Thymus (tissue), 11 donors: ENCODE data around the gene CWC27. TPM values are rescaled to one million over a fixed set of nuclear protein-coding genes. Genes with fewer than 3 reads are reported as not detected.

Experiments used
- DNase-seq, 9 donors: peaks; one replicate each; pipeline ENCODE4 v3.0.0-alpha.2; 2013; ENCODE audit warnings: low spot score in 9 of 9, low read depth in 6 of 9, missing footprints in 1 of 9
- H3K27ac ChIP-seq, 2 donors: one replicate each; pipeline ENCODE4 v1.5.1; 2013; ENCODE audit warnings: control low read depth in 1 of 2, low read depth in 1 of 2, low read length in 1 of 2, mild to moderate bottlenecking in 1 of 2, moderate library complexity in 1 of 2
- H3K27me3 ChIP-seq, 2 donors: one replicate each; pipeline ENCODE4 v1.5.1; 2013; ENCODE audit warnings: low read length in 1 of 2; ENCODE audit not compliant: control insufficient read depth in 2 of 2, insufficient read depth in 1 of 2
- H3K36me3 ChIP-seq, 2 donors: one replicate each; pipeline ENCODE4 v1.5.1; 2013; ENCODE audit warnings: low read length in 1 of 2, mild to moderate bottlenecking in 1 of 2, moderate library complexity in 1 of 2; ENCODE audit not compliant: control insufficient read depth in 2 of 2, insufficient read depth in 2 of 2
- H3K4me1 ChIP-seq, 2 donors: one replicate each; pipeline ENCODE4 v1.5.1; 2013; ENCODE audit warnings: low read length in 2 of 2; ENCODE audit not compliant: control insufficient read depth in 2 of 2, insufficient read depth in 2 of 2
- H3K4me3 ChIP-seq, 2 donors: one replicate each; pipeline ENCODE4 v1.5.1; 2013; ENCODE audit warnings: low read length in 2 of 2, control low read depth in 1 of 2, mild to moderate bottlenecking in 1 of 2
- H3K9me3 ChIP-seq, 2 donors: one replicate each; pipeline ENCODE4 v1.5.1; 2013; ENCODE audit warnings: low read length in 1 of 2, mild to moderate bottlenecking in 1 of 2; ENCODE audit not compliant: control insufficient read depth in 2 of 2, insufficient read depth in 1 of 2
- WGBS: extraction: QIAGEN DNeasy Blood & Tissue Kit; methylation state at CpG from one replicate; pipeline ENCODE4 v1.1.7; 2013; 5-methylcytosine and 5-hydroxymethylcytosine counted together
- polyA plus RNA-seq: library from polyadenylated mRNA; stranded (reverse); fragments of 200-250 nt; gene quantifications from one replicate; pipeline ENCODE4 v1.2.3, GENCODE V29; 2013
- total RNA-seq: library from RNA; stranded (reverse); fragments of 120-200 nt; gene quantifications from one replicate; pipeline ENCODE4 v1.2.4, GENCODE V29; 2013
- donor health status: healthy.

Gene CWC27
- total and polyA plus RNA-seq, 2 donors = 23.5 to 24.2 TPM

- Histone ChIP-seq H3K4me1 (no peaks in the 10 kb centered on the region), H3K9me3 (no peaks in the 10 kb centered on the region), H3K27ac (no peak overlapping the region), H3K27me3 (no peaks in the 10 kb centered on the region), H3K4me3 (no peak overlapping the region), H3K36me3 (peaks cover 2 to 3% of the 10 kb centered on the region in 2 donors)
- DNase-seq = no peak
- WGBS = 99% methylated on average over 2 of the region's 2 CpGs
Observed at GRCh38 chr5:64754066-64754465, 14.7 kb upstream of the CWC27 start.

GRCh38 chr5:64758901-64759300 is 9.8 kb upstream of the CWC27 start:
- H3K4me1 ChIP-seq = no peaks in the 10 kb centered on the region
- no peak for DNase-seq
- H3K27me3 ChIP-seq = no peaks in the 10 kb centered on the region
- no peaks in the 10 kb centered on the region for H3K9me3 ChIP-seq
- no peak overlapping the region for H3K4me3 ChIP-seq
- H3K36me3 ChIP-seq = peaks cover 2 to 4% of the 10 kb centered on the region in 2 donors
- no peak overlapping the region for H3K27ac ChIP-seq
- 91% methylated on average over 3 of the region's 3 CpGs for WGBS

GRCh38 chr5:64759960-64760660 is 8.6 kb upstream of the CWC27 start:
- no peaks in the 10 kb centered on the region for H3K9me3 ChIP-seq
- no peak overlapping the region for H3K27ac ChIP-seq
- 86% methylated on average over 4 of the region's 4 CpGs for WGBS
- peaks cover 0 to 4% of the 10 kb centered on the region in 2 donors for H3K36me3 ChIP-seq
- H3K4me3 ChIP-seq = no peak overlapping the region
- no peak for DNase-seq
- no peaks in the 10 kb centered on the region for H3K4me1 ChIP-seq
- no peaks in the 10 kb centered on the region for H3K27me3 ChIP-seq

- H3K27ac ChIP-seq = no peak overlapping the region
- no peak overlapping the region for H3K4me3 ChIP-seq
- no peaks in the 10 kb centered on the region for H3K27me3 ChIP-seq
- H3K4me1 ChIP-seq = peaks cover 4 to 10% of the 10 kb centered on the region in 2 donors
- 96% methylated on average over 4 of the region's 4 CpGs for WGBS
- no peak for DNase-seq
- H3K36me3 ChIP-seq = peaks cover 2 to 4% of the 10 kb centered on the region in 2 donors
- no peaks in the 10 kb centered on the region for H3K9me3 ChIP-seq
Observed at GRCh38 chr5:64763948-64764503, 4.7 kb upstream of the CWC27 start.

GRCh38 chr5:64765804-64766504 is 2.8 kb upstream of the CWC27 start:
- Histone ChIP-seq H3K9me3 (no peaks in the 10 kb centered on the region), H3K36me3 (peaks cover 0 to 4% of the 10 kb centered on the region in 2 donors), H3K27ac (no peak overlapping the region), H3K27me3 (no peaks in the 10 kb centered on the region), H3K4me1 (peaks cover 11 to 15% of the 10 kb centered on the region in 2 donors), H3K4me3 (no peak overlapping the region)
- no peak for DNase-seq
- 100% methylated on average over 2 of the region's 2 CpGs for WGBS

GRCh38 chr5:64766941-64767340 is 1.8 kb upstream of the CWC27 start:
- H3K27ac ChIP-seq = no peak overlapping the region
- H3K9me3 ChIP-seq = no peaks in the 10 kb centered on the region
- no peaks in the 10 kb centered on the region for H3K27me3 ChIP-seq
- H3K4me3 ChIP-seq = no peak overlapping the region
- DNase-seq = no peak
- H3K36me3 ChIP-seq = peaks cover 0 to 4% of the 10 kb centered on the region in 2 donors
- 91% methylated on average over 2 of the region's 2 CpGs for WGBS
- peaks cover 11 to 15% of the 10 kb centered on the region in 2 donors for H3K4me1 ChIP-seq

- DNase-seq = peak in 6 of 9 donors; percentile 9 to 60 (median 21)
- H3K27me3 ChIP-seq = no peaks in the 10 kb centered on the region
- peaks cover 11 to 15% of the 10 kb centered on the region in 2 donors for H3K4me1 ChIP-seq
- H3K4me3 ChIP-seq = peak overlapping the region; percentile 89 to 99
- peak overlapping the region; percentile 90 to 92 for H3K27ac ChIP-seq
- no peaks in the 10 kb centered on the region for H3K9me3 ChIP-seq
- H3K36me3 ChIP-seq = peaks cover 0 to 4% of the 10 kb centered on the region in 2 donors
- WGBS = under 1% methylated on average over 10 of the region's 10 CpGs
Observed at GRCh38 chr5:64767959-64768357, 772 bp upstream of the CWC27 start.

GRCh38 chr5:64769855-64770254 is 1.1 kb downstream of the CWC27 start:
- H3K4me3 ChIP-seq = peak overlapping the region; percentile 89 to 99
- no peak for DNase-seq
- peaks cover 11 to 15% of the 10 kb centered on the region in 2 donors for H3K4me1 ChIP-seq
- no peaks in the 10 kb centered on the region for H3K9me3 ChIP-seq
- no peaks in the 10 kb centered on the region for H3K27me3 ChIP-seq
- no peak overlapping the region for H3K27ac ChIP-seq
- H3K36me3 ChIP-seq = peaks cover 0 to 4% of the 10 kb centered on the region in 2 donors

GRCh38 chr5:64771736-64772135 is 3.0 kb downstream of the CWC27 start:
- Histone ChIP-seq H3K9me3 (no peaks in the 10 kb centered on the region), H3K27ac (no peak overlapping the region), H3K36me3 (peaks cover 0 to 9% of the 10 kb centered on the region in 2 donors), H3K4me3 (no peak overlapping the region), H3K4me1 (peaks cover 6 to 15% of the 10 kb centered on the region in 2 donors), H3K27me3 (no peaks in the 10 kb centered on the region)
- WGBS = 98% methylated on average over 4 of the region's 4 CpGs
- DNase-seq = no peak
